Heart left ventricle (tissue), 13 donors: Measurements from ENCODE around the gene MOK.

Source experiments
- POLR2A ChIP-seq, 2 donors: fragments of 450-650 bp; IDR thresholded peaks; one replicate each; pipeline ENCODE4 v1.6.1; 2017; ENCODE audit warnings: antibody characterized with exemption in 2 of 2, mild to moderate bottlenecking in 2 of 2, moderate library complexity in 2 of 2
- TF ChIP-seq, protein P1 (sequence below), 12 donors: fragments of 200-600 bp; sonication (generic) in 4 of 12; IDR thresholded peaks; one replicate each; pipeline versions ENCODE4 v1.5.0 to v1.8.0; 2018 to 2022; ENCODE audit warnings: antibody characterized with exemption in 12 of 12, mild to moderate bottlenecking in 5 of 12
- donor health status: ischemic (EF 13 %, LVEDD 7.1; RV severe dilation, severe dysfunction).
- donor health status: DM: no; HTN: yes; CAD: no.
- donor health status: DM: no; HTN: no; CAD: no.
- donor health status: ischemic (EF 25% LVEDD 6.9; RV normal size, moderate dysfunction).
- donor health status: ischemic (EF 25% LVEDD 5.7; RV mildly dilated, moderate dysfunction).
- donor health status: ischemic (EF 35%, LVEDD 5.7; RV mildly dilated, moderate dysfunction).
- donor health status: nonischemic (EF 11% LVEDD 7.7; RV severe dilation, severe dysfunction).
- donor health status: DM: yes; HTN: yes; CAD: no.
- donor health status: PGD.
- donor health status: ischemic (EF 29% LVEDD 5.4; RV normal size, mild dysfunction).
- donor health status: nonischemic (EF 23%, LVEDD 6.1; RV moderate dilation, normal function).

DNA sequence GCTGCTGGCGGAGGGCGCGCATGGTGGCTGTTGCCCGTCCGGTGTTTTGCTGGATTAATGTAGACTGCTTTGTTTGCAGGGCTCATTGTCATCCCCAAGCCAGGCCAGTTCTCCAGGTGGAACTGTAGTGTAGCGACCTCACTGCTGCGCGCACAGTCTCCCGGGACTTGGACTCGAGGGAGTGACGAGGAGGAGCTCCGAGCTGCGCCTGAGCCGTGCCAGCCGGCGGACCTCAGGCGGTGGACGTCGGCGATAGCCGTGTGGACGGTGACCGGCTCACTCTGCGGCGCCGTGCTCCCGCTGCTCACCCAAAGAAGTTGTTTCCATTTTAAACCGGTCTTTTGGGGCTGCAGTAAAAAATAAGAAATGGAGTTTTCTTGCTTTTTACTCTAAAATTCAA lies 82.2 kb downstream of the MOK start:
- TF ChIP-seq, protein P1, sequence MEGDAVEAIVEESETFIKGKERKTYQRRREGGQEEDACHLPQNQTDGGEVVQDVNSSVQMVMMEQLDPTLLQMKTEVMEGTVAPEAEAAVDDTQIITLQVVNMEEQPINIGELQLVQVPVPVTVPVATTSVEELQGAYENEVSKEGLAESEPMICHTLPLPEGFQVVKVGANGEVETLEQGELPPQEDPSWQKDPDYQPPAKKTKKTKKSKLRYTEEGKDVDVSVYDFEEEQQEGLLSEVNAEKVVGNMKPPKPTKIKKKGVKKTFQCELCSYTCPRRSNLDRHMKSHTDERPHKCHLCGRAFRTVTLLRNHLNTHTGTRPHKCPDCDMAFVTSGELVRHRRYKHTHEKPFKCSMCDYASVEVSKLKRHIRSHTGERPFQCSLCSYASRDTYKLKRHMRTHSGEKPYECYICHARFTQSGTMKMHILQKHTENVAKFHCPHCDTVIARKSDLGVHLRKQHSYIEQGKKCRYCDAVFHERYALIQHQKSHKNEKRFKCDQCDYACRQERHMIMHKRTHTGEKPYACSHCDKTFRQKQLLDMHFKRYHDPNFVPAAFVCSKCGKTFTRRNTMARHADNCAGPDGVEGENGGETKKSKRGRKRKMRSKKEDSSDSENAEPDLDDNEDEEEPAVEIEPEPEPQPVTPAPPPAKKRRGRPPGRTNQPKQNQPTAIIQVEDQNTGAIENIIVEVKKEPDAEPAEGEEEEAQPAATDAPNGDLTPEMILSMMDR (IDR thresholded peaks at IDR 0.05): no peak
- no peak for TF ChIP-seq POLR2A (IDR thresholded peaks at IDR 0.05)
